ENCODE results near the gene SLC6A9. TPM values are rescaled to one million over a fixed set of nuclear protein-coding genes. Genes with fewer than 3 reads are reported as not detected.

Gene SLC6A9
- total RNA-seq, 1 experiment from 2014 or later: 30.1 TPM

DNA sequence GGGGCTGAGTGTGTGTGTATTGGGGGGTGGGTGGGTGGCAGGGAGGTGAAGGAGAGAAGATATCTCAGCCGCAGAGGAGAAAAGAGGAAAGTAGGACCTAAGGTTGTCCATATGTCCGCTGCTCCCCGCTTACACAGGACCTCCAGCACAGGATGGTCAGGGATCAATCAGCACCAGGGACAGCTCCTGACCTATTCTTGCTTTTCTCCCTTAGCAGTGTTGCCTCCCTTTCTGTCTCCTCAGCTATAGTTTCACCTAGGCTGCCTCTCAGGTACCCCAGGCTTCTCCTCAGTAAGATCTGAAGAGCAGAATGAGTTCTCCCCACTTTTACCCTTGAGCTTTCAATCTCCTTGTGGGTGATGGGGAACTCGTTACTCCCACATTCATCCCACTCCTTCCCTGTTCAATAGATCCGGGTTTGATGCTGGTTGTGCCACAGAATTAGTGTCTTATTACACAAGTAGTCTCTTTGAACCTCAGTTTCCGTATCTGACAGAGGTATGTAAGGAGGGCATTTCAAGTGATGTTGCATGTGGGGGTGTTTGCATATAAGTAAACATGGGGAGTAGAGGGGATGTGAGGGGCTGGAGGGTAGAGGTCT is 62.8 kb downstream of the SLC6A9 start:
- TF ChIP-seq, protein P1, sequence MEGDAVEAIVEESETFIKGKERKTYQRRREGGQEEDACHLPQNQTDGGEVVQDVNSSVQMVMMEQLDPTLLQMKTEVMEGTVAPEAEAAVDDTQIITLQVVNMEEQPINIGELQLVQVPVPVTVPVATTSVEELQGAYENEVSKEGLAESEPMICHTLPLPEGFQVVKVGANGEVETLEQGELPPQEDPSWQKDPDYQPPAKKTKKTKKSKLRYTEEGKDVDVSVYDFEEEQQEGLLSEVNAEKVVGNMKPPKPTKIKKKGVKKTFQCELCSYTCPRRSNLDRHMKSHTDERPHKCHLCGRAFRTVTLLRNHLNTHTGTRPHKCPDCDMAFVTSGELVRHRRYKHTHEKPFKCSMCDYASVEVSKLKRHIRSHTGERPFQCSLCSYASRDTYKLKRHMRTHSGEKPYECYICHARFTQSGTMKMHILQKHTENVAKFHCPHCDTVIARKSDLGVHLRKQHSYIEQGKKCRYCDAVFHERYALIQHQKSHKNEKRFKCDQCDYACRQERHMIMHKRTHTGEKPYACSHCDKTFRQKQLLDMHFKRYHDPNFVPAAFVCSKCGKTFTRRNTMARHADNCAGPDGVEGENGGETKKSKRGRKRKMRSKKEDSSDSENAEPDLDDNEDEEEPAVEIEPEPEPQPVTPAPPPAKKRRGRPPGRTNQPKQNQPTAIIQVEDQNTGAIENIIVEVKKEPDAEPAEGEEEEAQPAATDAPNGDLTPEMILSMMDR (conservative IDR thresholded peaks at IDR 0.05): no peak

More for the DNA sequence above, 62.8 kb downstream of the SLC6A9 start:
- Mint-ChIP-seq H3K4me3 (peak overlapping the region in 1 of 2 experiments; percentile 60; a peak in 2 of 5 replicates), H3K36me3 (ENCODE audit: insufficient read depth in 1 of 3, low read depth in 3 of 3) (peaks cover 10 to 26% (median 14%) of the 10 kb centered on the region in 3 experiments; a peak in 6 of 7 replicates), H3K9me3 (no peaks in the 10 kb centered on the region), H3K27me3 (ENCODE audit: low read depth) (peaks cover 1% of the 10 kb centered on the region), H3K27ac (no peak overlapping the region), H3K4me1 (peaks cover 8 to 11% of the 10 kb centered on the region in 2 experiments)
- WGBS (ENCODE audit: extremely low coverage, insufficient read length, low lambda C conversion rate): no CpG with 5 or more reads among the region's 6 CpGs
- Histone ChIP-seq H3K27ac (ENCODE audit: insufficient read length, low read depth, low read length) (no peak overlapping the region), H3K79me2 (ENCODE audit: insufficient read depth, low read length) (no peaks in the 10 kb centered on the region; the same call in 1 of the 2 replicates), H3K9me3 (ENCODE audit: control insufficient read depth, low read depth, low read length) (no peaks in the 10 kb centered on the region), H2AK5ac (ENCODE audit: insufficient read length, low read length) (no peak overlapping the region), H3T11ph (ENCODE audit: low read length) (no peak overlapping the region), H2BK5ac (ENCODE audit: insufficient read length, low read length) (no peak overlapping the region), H4K91ac (ENCODE audit: insufficient read length, low read depth, low read length) (no peak overlapping the region), H2AFZ (ENCODE audit: low read length) (no peak overlapping the region), H2BK12ac (ENCODE audit: insufficient read length, low read depth, low read length) (no peak overlapping the region), H3K4me1 (ENCODE audit: insufficient read depth, low read length) (no peaks in the 10 kb centered on the region; the same call in 1 of the 2 replicates), H3K18ac (ENCODE audit: insufficient read length, low read depth, low read length) (no peak overlapping the region), H3K4me2 (ENCODE audit: insufficient read depth, insufficient read length, low read length) (no peak overlapping the region), H3K4ac (ENCODE audit: low read depth, low read length) (no peak overlapping the region), H3K27me3 (ENCODE audit: insufficient read depth, low read length) (no peaks in the 10 kb centered on the region), H2BK15ac (ENCODE audit: low read depth, low read length) (no peak overlapping the region), H4K20me1 (ENCODE audit: control insufficient read depth, insufficient read depth, insufficient read length) (no peaks in the 10 kb centered on the region), H3K9ac (ENCODE audit: extremely low read depth, insufficient read length, low read length) (no peak overlapping the region), H3K56ac (ENCODE audit: insufficient read length, low read depth, low read length) (no peak overlapping the region), H3K14ac (ENCODE audit: insufficient read depth, low read length) (no peak overlapping the region), H3K23ac (ENCODE audit: insufficient read length, low read depth, low read length) (no peak overlapping the region), H4K5ac (ENCODE audit: insufficient read length, low read depth, low read length) (no peak overlapping the region), H3K79me1 (ENCODE audit: insufficient read depth, low read depth, low read length, poor library complexity, severe bottlenecking) (peaks cover 3% of the 10 kb centered on the region), H2BK20ac (ENCODE audit: low read depth, low read length, poor library complexity, severe bottlenecking) (no peak overlapping the region), H3K23me2 (ENCODE audit: insufficient read length, low read depth, low read length, poor library complexity, severe bottlenecking) (peaks cover 5% of the 10 kb centered on the region), H4K8ac (replicated peaks; ENCODE audit: insufficient read length, low read depth, low read length) (no peak overlapping the region), H2BK120ac (ENCODE audit: low read depth, low read length, poor library complexity, severe bottlenecking) (no peak overlapping the region)
- peak; percentile 67 for DNase-seq

Data from H9 (cell line).